SK-N-SH treated with all-trans-retinoic acid at 6 μM for 48 hours (cell line): ENCODE measurements around the gene SEC14L2.

ENCODE experiments used
- ATAC-seq: fragments of 200-7000 bp; cut with Tn5 transposase; 3 replicates; pipeline ENCODE4 v1.9.1; 2020; ENCODE audit warnings: mild to moderate bottlenecking, moderate library complexity
- ARNTL ChIP-seq: fragments of 450-650 bp; formaldehyde crosslinking; IDR thresholded peaks from 2 replicates; pipeline ENCODE4 v1.5.0; 2020; ENCODE audit warnings: low read depth, mild to moderate bottlenecking, moderate library complexity, borderline replicate concordance
- BACH2 ChIP-seq: fragments of 250-450 bp; sonication (Bioruptor Pico); IDR thresholded peaks from 2 replicates; pipeline ENCODE4 v1.9.0; 2021; ENCODE audit warnings: mild to moderate bottlenecking, borderline replicate concordance
- CREB5 ChIP-seq: fragments of 250-450 bp; sonication (Bioruptor Pico); IDR thresholded peaks from 2 replicates; pipeline ENCODE4 v1.5.1; 2020; ENCODE audit warnings: low read depth, mild to moderate bottlenecking, moderate library complexity
- CSDC2 ChIP-seq: fragments of 250-450 bp; sonication (Bioruptor Pico); IDR thresholded peaks from 2 replicates; pipeline ENCODE4 v1.5.0; 2020; ENCODE audit warnings: mild to moderate bottlenecking, moderate library complexity
- CSRNP3 ChIP-seq: fragments of 250-450 bp; sonication (Bioruptor Pico); IDR thresholded peaks from 2 replicates; pipeline ENCODE4 v1.5.1; 2021; ENCODE audit warnings: mild to moderate bottlenecking, moderate library complexity
- ESRRG ChIP-seq: fragments of 250-450 bp; sonication (Bioruptor Pico); IDR thresholded peaks from 2 replicates; pipeline ENCODE4 v1.6.1; 2021; ENCODE audit warnings: mild to moderate bottlenecking
- GLIS3 ChIP-seq: fragments of 250-450 bp; sonication (Bioruptor Pico); IDR thresholded peaks from 2 replicates; pipeline ENCODE4 v1.5.0; 2020; ENCODE audit warnings: mild to moderate bottlenecking, moderate library complexity
- ISL1 ChIP-seq: fragments of 250-450 bp; sonication (Bioruptor Pico); IDR thresholded peaks from 2 replicates; pipeline ENCODE4 v2.1.2; 2022; ENCODE audit warnings: mild to moderate bottlenecking, moderate library complexity
- OSR1 ChIP-seq: fragments of 250-450 bp; sonication (Bioruptor Pico); IDR thresholded peaks from 2 replicates; pipeline ENCODE4 v1.8.0; 2022; ENCODE audit warnings: moderate library complexity, mild to moderate bottlenecking, inconsistent platforms
- POU6F1 ChIP-seq: fragments of 250-450 bp; sonication (Bioruptor Pico); IDR thresholded peaks from 2 replicates; pipeline ENCODE4 v1.8.0; 2021; ENCODE audit warnings: low read depth, mild to moderate bottlenecking, moderate library complexity, borderline replicate concordance
- PPARA ChIP-seq: fragments of 250-450 bp; sonication (Bioruptor Pico); IDR thresholded peaks from 2 replicates; pipeline ENCODE4 v1.5.0; 2020; ENCODE audit warnings: mild to moderate bottlenecking, borderline replicate concordance
- RARB ChIP-seq: fragments of 250-450 bp; sonication (Bioruptor Pico); IDR thresholded peaks from 2 replicates; pipeline ENCODE4 v1.8.0; 2021; ENCODE audit warnings: mild to moderate bottlenecking, moderate library complexity
- SNAI2 ChIP-seq: fragments of 250-450 bp; sonication (Bioruptor Pico); IDR thresholded peaks from 2 replicates; pipeline ENCODE4 v1.5.0; 2020; ENCODE audit warnings: mild to moderate bottlenecking, moderate library complexity
- TCF4 ChIP-seq: fragments of 250-450 bp; sonication (Bioruptor Pico); IDR thresholded peaks from 2 replicates; pipeline ENCODE4 v1.8.0; 2021; ENCODE audit warnings: mild to moderate bottlenecking, moderate library complexity, borderline replicate concordance
- TOX ChIP-seq: fragments of 250-450 bp; sonication (Bioruptor Pico); IDR thresholded peaks from 2 replicates; pipeline ENCODE4 v1.8.0; 2021; ENCODE audit warnings: mild to moderate bottlenecking, moderate library complexity, borderline replicate concordance
- ZC3H10 ChIP-seq: fragments of 250-450 bp; sonication (Bioruptor Pico); IDR thresholded peaks from 2 replicates; pipeline ENCODE4 v1.5.1; 2021; ENCODE audit warnings: mild to moderate bottlenecking, moderate library complexity
- ZFP30 ChIP-seq: fragments of 450-650 bp; formaldehyde crosslinking; IDR thresholded peaks from 2 replicates; pipeline ENCODE4 v1.5.0; 2022; ENCODE audit warnings: mild to moderate bottlenecking, moderate library complexity
- ZNF565 ChIP-seq: fragments of 450-650 bp; formaldehyde crosslinking; conservative IDR thresholded peaks from 2 replicates; pipeline ENCODE4 v1.5.0; 2020; ENCODE audit warnings: low read depth, mild to moderate bottlenecking, moderate library complexity
- ZNF70 ChIP-seq: fragments of 450-650 bp; formaldehyde crosslinking; IDR thresholded peaks from 2 replicates; pipeline ENCODE4 v1.5.0; 2020; ENCODE audit warnings: mild to moderate bottlenecking, moderate library complexity
- ZNF8 ChIP-seq: fragments of 450-650 bp; formaldehyde crosslinking; IDR thresholded peaks from 2 replicates; pipeline ENCODE4 v1.5.0; 2020; ENCODE audit warnings: mild to moderate bottlenecking, moderate library complexity
- TF ChIP-seq, protein P1 (sequence below): fragments of 250-450 bp; sonication (Bioruptor Pico); IDR thresholded peaks from 2 replicates; pipeline ENCODE4 v1.8.0; 2020; ENCODE audit warnings: mild to moderate bottlenecking, moderate library complexity, borderline replicate concordance
- TF ChIP-seq, protein P2 (sequence below): fragments of 250-450 bp; sonication (Bioruptor Pico); IDR thresholded peaks from 2 replicates; pipeline ENCODE4 v1.5.0; 2020; ENCODE audit warnings: mild to moderate bottlenecking, moderate library complexity

SEC14L2 gene

DNA sequence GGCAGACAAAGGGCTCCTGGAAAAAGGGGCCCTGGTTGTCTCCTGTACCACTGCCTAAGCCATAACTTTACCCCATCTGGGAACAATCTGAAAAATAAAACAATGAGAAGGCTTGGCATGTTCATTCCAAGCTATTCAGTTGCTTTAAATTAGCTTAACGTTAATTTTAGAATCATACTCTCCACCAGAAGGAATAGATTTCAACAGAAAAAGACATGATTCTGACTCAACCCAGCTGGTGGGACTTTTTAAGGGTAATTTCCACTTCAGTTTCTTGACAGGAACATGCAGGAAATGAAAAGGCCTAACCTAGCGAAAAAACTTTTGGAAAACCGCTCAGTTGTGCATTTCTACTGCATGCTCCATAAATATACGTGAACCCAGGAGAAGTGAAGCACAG, 48.0 kb upstream of the SEC14L2 start:
- TF ChIP-seq POU6F1 (CRISPR knock-in tag) (no peak), GLIS3 (no peak), ARNTL (CRISPR knock-in tag) (no peak), PPARA (no peak), OSR1 (CRISPR knock-in tag) (no peak)
- no peak; the same call in 1 of the 3 replicates for ATAC-seq

DNA sequence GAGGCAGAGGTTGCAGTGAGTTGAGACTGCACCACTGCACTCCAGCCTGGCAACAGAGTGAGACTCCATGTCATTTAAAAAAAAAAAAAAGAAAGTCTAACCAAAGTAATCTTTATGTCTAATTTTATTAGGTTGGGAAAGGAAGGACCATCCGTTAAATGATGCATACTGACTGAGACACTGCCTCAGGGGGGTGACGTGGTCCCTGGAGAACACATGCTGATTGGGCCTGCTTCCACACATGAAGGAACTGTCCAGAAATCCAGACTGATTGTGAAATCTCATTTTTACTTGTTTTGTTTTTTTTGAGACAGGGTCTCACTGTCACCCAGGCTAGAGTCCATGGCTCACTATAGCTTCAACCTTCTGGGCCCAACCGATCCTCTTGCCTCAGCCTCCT, 45.6 kb upstream of the SEC14L2 start:
- no peak for TF ChIP-seq PPARA
- no peak for TF ChIP-seq ARNTL (CRISPR knock-in tag)
- no peak for TF ChIP-seq ZFP30 (CRISPR knock-in tag)
- TF ChIP-seq TCF4 = no peak
- no peak for TF ChIP-seq GLIS3
- no peak for TF ChIP-seq ZC3H10 (CRISPR knock-in tag)
- TF ChIP-seq ISL1 (CRISPR knock-in tag) = no peak
- TF ChIP-seq BACH2 (CRISPR knock-in tag) = no peak
- TF ChIP-seq, all 23 proteins: peak for 0

GRCh38 chr22:30354644-30355043, 42.2 kb upstream of the SEC14L2 start:
- no peak for ATAC-seq
- TF ChIP-seq, protein P1, sequence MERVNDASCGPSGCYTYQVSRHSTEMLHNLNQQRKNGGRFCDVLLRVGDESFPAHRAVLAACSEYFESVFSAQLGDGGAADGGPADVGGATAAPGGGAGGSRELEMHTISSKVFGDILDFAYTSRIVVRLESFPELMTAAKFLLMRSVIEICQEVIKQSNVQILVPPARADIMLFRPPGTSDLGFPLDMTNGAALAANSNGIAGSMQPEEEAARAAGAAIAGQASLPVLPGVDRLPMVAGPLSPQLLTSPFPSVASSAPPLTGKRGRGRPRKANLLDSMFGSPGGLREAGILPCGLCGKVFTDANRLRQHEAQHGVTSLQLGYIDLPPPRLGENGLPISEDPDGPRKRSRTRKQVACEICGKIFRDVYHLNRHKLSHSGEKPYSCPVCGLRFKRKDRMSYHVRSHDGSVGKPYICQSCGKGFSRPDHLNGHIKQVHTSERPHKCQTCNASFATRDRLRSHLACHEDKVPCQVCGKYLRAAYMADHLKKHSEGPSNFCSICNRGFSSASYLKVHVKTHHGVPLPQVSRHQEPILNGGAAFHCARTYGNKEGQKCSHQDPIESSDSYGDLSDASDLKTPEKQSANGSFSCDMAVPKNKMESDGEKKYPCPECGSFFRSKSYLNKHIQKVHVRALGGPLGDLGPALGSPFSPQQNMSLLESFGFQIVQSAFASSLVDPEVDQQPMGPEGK (CRISPR knock-in tag) = no peak
- TF ChIP-seq, protein P2, sequence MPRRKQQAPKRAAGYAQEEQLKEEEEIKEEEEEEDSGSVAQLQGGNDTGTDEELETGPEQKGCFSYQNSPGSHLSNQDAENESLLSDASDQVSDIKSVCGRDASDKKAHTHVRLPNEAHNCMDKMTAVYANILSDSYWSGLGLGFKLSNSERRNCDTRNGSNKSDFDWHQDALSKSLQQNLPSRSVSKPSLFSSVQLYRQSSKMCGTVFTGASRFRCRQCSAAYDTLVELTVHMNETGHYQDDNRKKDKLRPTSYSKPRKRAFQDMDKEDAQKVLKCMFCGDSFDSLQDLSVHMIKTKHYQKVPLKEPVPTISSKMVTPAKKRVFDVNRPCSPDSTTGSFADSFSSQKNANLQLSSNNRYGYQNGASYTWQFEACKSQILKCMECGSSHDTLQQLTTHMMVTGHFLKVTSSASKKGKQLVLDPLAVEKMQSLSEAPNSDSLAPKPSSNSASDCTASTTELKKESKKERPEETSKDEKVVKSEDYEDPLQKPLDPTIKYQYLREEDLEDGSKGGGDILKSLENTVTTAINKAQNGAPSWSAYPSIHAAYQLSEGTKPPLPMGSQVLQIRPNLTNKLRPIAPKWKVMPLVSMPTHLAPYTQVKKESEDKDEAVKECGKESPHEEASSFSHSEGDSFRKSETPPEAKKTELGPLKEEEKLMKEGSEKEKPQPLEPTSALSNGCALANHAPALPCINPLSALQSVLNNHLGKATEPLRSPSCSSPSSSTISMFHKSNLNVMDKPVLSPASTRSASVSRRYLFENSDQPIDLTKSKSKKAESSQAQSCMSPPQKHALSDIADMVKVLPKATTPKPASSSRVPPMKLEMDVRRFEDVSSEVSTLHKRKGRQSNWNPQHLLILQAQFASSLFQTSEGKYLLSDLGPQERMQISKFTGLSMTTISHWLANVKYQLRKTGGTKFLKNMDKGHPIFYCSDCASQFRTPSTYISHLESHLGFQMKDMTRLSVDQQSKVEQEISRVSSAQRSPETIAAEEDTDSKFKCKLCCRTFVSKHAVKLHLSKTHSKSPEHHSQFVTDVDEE (CRISPR knock-in tag) = no peak
- TF ChIP-seq CREB5 (CRISPR knock-in tag) = no peak
- TF ChIP-seq ISL1 (CRISPR knock-in tag) = no peak

More for the DNA sequence above, 45.6 kb upstream of the SEC14L2 start:
- ATAC-seq = no peak

- ATAC-seq = peak; percentile 97
- TF ChIP-seq ZNF565 (CRISPR knock-in tag) (no peak), CSDC2 (CRISPR knock-in tag) (no peak), PPARA (no peak), ZC3H10 (CRISPR knock-in tag) (no peak), ZNF70 (CRISPR knock-in tag) (no peak), ARNTL (CRISPR knock-in tag) (no peak), CSRNP3 (no peak), ZNF8 (CRISPR knock-in tag) (no peak), BACH2 (CRISPR knock-in tag) (no peak), ISL1 (CRISPR knock-in tag) (no peak), RARB (no peak), ZFP30 (CRISPR knock-in tag) (no peak), GLIS3 (no peak), ESRRG (CRISPR knock-in tag) (no peak), TOX (CRISPR knock-in tag) (no peak), TCF4 (no peak), SNAI2 (no peak)
- TF ChIP-seq, protein P1 (CRISPR knock-in tag) = no peak
Measured at GRCh38 chr22:30356449-30357235, 40.2 kb upstream of the SEC14L2 start, which contains the start of the genes CCDC157 and SF3A1. TSS of gene CCDC157 (plus strand) at chr22:30357007. CDS start at chr22:30366001, 8,994 bp downstream. TSS of gene SF3A1 (minus strand) at chr22:30356894. CDS start at chr22:30356792, 102 bp downstream.
